ENCODE measurements around the gene ZNF565. TPM values are rescaled to one million over a fixed set of nuclear protein-coding genes. Genes with fewer than 3 reads are reported as not detected.

ZNF565 gene
- 1.7 and 1.9 TPM in 2 replicates for total RNA-seq

DNA sequence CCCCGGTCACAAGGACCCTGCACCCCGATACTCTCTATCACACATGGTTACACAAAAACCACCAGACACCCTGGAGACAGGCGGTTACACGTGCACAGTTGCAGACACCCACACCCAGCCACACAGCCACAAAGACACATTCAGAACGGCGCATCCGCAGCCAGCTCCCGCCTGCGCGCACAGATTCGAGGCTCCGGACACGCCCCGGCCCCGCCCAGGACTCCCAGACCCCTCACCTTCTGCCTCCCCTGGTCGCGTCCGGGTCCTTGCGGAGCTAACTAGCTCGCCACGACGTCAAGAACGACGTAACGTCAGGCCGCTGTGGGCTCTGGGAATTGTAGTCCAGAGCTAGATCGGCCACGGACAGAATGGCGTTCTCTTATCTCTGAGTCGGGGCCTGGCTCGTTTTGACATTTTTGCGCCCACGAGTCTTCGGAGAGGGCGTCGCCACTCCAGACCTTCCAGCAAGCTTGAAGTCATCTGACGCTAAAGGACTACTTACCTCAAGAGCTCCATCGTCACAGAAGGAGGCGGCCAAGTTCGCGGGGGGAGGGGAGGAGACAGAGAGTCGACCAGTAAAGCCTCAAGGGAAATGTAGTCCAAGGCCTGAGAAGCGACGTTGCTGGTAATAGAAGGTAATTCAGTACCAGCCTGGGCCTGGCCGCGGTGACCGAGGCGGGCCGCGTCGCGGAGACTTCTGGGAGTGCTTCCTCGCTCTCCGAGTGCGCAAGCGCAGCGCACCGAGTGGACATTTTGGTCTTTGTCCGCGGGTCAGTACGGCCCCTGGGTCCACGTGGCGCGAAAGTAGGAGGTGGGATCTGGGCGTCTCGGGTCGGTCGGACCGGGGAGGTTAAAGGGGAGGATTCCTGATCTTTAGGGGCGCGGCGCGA, at the start of gene ZNF565, which contains the start of gene ZNF146:
ZNF565 (minus strand) TSS at position 280 of the 890 bp plus-strand sequence. CDS start 12,680 bp downstream, outside the sequence.
ZNF146 (plus strand) TSS at position 721 of the 890 bp plus-strand sequence. CDS start 21,335 bp downstream, outside the sequence.

DNA sequence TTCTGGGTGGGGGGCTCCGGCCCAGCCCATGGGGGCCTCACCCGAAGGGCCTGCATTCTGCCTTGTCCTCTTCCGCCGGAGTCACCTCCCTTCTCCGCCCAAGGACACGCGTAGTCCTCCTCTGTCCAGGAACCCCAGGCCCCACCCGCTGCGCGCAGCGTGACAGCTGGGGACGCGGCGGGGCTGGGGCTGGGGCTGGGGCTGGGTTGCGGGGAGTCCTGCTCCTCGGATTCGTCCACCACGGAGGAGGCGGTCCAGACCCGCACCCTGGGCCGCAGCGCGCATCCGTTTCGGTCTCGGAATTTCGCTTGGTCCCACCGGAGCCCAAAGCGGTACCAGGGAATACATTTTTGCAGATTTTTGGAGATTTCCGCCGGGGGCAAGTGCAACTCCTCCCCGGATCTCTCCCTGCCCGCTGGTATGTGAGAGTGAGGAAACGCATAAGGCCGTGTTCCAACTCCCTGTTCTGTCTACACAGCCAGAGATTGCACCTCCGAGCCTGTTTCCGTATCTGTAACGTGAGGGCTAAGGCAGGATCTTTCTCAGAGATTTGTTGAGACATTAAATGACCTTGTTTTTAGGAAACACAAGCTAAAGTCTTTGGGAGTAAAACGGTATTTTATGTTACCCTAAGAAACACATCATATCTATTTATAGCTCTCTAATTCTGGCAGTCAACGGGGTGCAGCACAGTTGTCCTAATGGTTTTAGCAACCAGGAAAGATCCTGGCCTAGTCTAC, 61.9 kb downstream of the ZNF565 start, which contains the start of gene COX7A1:
COX7A1 (minus strand) TSS at position 96 of the 740 bp plus-strand sequence; CDS start at position 56, 40 bp downstream.

DNA sequence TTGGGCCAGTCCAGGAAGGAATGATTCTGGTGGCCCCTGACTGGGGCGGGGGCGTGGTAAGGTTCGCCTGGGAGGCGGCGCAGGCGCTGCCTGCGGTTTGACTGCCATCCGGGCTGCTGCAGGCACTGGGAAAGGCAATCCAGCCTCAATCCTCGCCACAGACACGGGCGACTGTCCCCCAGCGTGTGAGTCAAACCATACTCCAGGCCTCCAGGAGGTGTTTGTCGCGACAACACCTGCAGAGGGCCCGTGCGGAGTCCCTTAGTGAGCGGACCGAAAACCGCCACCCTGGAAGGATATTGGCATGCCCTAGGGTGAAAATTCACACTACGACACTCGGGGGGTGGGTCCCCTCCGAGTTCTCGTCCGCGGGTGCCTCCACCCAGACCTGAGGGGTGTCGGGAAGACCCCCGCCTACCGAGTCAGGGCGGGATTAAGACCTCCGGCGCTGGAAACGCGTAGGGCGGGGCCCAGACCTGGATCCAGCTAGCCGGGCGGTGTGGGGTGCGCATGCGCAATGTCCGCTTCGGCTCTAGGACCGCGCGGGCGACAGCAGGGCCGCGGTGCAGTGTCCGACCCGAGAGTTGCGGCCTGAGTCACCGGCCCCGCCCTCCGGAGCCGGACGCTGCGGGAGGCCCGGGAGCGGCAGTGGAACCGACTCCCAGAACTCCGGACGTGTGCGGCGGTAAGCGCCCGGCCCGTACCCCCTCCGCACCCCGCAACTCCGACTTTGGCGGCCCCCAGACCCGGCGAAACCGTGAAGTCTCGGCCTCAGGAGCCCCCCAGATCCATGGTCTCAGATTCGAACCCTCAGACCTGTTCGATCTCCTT, 74.8 kb downstream of the ZNF565 start, which contains the start of gene CAPNS1:
CAPNS1 (plus strand) TSS at position 594 of the 831 bp plus-strand sequence. CDS start 946 bp downstream, outside the sequence.

Other genes with a start within 250 kb of the ZNF565 start
- gene SDHAF1, start 219.5 kb downstream of the ZNF565 start, total RNA-seq, result 20.0 and 20.5 TPM in 2 replicates
- gene SYNE4, start 205.9 kb downstream of the ZNF565 start, total RNA-seq, result 0.15 and 0.17 TPM in 2 replicates
- gene ALKBH6, start 200.5 kb downstream of the ZNF565 start, total RNA-seq, result 23.7 and 29.6 TPM in 2 replicates
- 5.5 and 6.7 TPM in 2 replicates for gene CLIP3, start 181.8 kb downstream of the ZNF565 start, total RNA-seq
- 7.6 and 7.7 TPM in 2 replicates for gene THAP8, start 160.4 kb downstream of the ZNF565 start, total RNA-seq
- gene WDR62, start 159.8 kb downstream of the ZNF565 start, total RNA-seq, result 12.2 and 12.9 TPM in 2 replicates
- gene OVOL3, start 103.5 kb downstream of the ZNF565 start, total RNA-seq, result not detected in 2 replicates
- gene POLR2I, start 99.8 kb downstream of the ZNF565 start, total RNA-seq, result 74.6 and 100 TPM in 2 replicates
- gene TBCB, start 99.2 kb downstream of the ZNF565 start, total RNA-seq, result 422 and 426 TPM in 2 replicates
- 402 and 424 TPM in 2 replicates for gene CAPNS1, start 74.6 kb downstream of the ZNF565 start, total RNA-seq
- gene COX7A1, start 62.2 kb downstream of the ZNF565 start, total RNA-seq, result 6.6 and 13.5 TPM in 2 replicates
- 50.8 and 67.6 TPM in 2 replicates for gene ZNF146, start 441 bp upstream of the ZNF565 start, total RNA-seq
- gene ZFP14, start 164.5 kb upstream of the ZNF565 start, total RNA-seq, result 0.84 and 1.0 TPM in 2 replicates
- 1.8 and 2.4 TPM in 2 replicates for gene ZFP82, start 204.0 kb upstream of the ZNF565 start, total RNA-seq